GM19238 (cell line): ENCODE results near the gene MT1A.

Experiments
- DNase-seq: peaks from one replicate; pipeline ENCODE4 v3.0.0; 2011; ENCODE audit warnings: low spot score; ENCODE audit not compliant: insufficient read length

MT1A gene

GRCh38 chr16:56677474-56677873 is 39.0 kb downstream of the MT1A start:
- no peak for DNase-seq

- DNase-seq: no peak
Measured at GRCh38 chr16:56679078-56679730, 40.7 kb downstream of the MT1A start.

- no peak for DNase-seq
Measured at GRCh38 chr16:56679818-56680217, 41.4 kb downstream of the MT1A start.

GRCh38 chr16:56681939-56682702 is 43.7 kb downstream of the MT1A start, which contains the start of gene MT1X:
Gene MT1X, plus strand, starts transcription at chr16:56682470. Its CDS starts 71 bp downstream, at chr16:56682541.
- peak; percentile 89 for DNase-seq

- DNase-seq: no peak
Measured at GRCh38 chr16:56682703-56683397, 44.4 kb downstream of the MT1A start.

- DNase-seq: no peak
Measured at GRCh38 chr16:56683424-56684172, 45.1 kb downstream of the MT1A start.

GRCh38 chr16:56684256-56684925 is 45.9 kb downstream of the MT1A start:
- no peak for DNase-seq

- no peak for DNase-seq
Measured at GRCh38 chr16:56684926-56685590, 46.6 kb downstream of the MT1A start.

GRCh38 chr16:56686758-56687157 is 48.3 kb downstream of the MT1A start:
- DNase-seq: no peak

- DNase-seq: no peak
Measured at GRCh38 chr16:56688762-56689161, 50.3 kb downstream of the MT1A start.

GRCh38 chr16:56689171-56689570 is 50.7 kb downstream of the MT1A start:
- no peak for DNase-seq
